GM20431 (cell line): ENCODE measurements around the gene CYP2W1.

ENCODE experiments used
- in situ Hi-C: fragments of 300-500 bp; cut with MseI, MboI; formaldehyde crosslinking; loops from one replicate; pipeline ENCODE4 v1.15.0; 2020; ENCODE audit warnings: low sequenced_read_pairs; ENCODE audit not compliant: unreplicated experiment

CYP2W1 gene

GRCh38 chr7:979151-979550, 3.8 kb upstream of the CYP2W1 start:
- in situ Hi-C loops, result loop anchor here (25.0 kb wide), 1 partner anchor 183 kb away; the partner anchor contains the start of gene ZFAND2A

- in situ Hi-C loops, result loop anchor here (25.0 kb wide), 1 partner anchor 182 kb away; the partner anchor contains the start of gene ZFAND2A
These were observed 3.0 kb upstream of the CYP2W1 start for GRCh38 chr7:979886-980571.

GRCh38 chr7:981793-982510, 1.0 kb upstream of the CYP2W1 start:
- in situ Hi-C loops, result loop anchor here (25.0 kb wide), 1 partner anchor 180 kb away; the partner anchor contains the start of gene ZFAND2A

GRCh38 chr7:982511-983003, 424 bp upstream of the CYP2W1 start:
- in situ Hi-C loops, result loop anchor here (25.0 kb wide), 1 partner anchor 180 kb away; the partner anchor contains the start of gene ZFAND2A

- in situ Hi-C loops, result loop anchor here (25.0 kb wide), 1 partner anchor 179 kb away; the partner anchor contains the start of gene ZFAND2A
These were observed 663 bp downstream of the CYP2W1 start for GRCh38 chr7:983616-984071.

- in situ Hi-C loops, result loop anchor here (25.0 kb wide), 1 partner anchor 178 kb away; the partner anchor contains the start of gene ZFAND2A
These were observed 1.6 kb downstream of the CYP2W1 start for GRCh38 chr7:984361-985126.

GRCh38 chr7:985127-985416, 2.1 kb downstream of the CYP2W1 start:
- in situ Hi-C loops, result loop anchor here (25.0 kb wide), 1 partner anchor 177 kb away; the partner anchor contains the start of gene ZFAND2A

- in situ Hi-C loops, result loop anchor here (25.0 kb wide), 1 partner anchor 176 kb away; the partner anchor contains the start of gene ZFAND2A
These were observed 3.1 kb downstream of the CYP2W1 start for GRCh38 chr7:985915-986741.

- in situ Hi-C loops, result loop anchor here (25.0 kb wide), 1 partner anchor 175 kb away; the partner anchor contains the start of gene ZFAND2A
These were observed 4.1 kb downstream of the CYP2W1 start for GRCh38 chr7:986766-987751.

- in situ Hi-C loops, result loop anchor here (25.0 kb wide), 1 partner anchor 174 kb away; the partner anchor contains the start of gene ZFAND2A
These were observed 4.9 kb downstream of the CYP2W1 start for GRCh38 chr7:987909-988308.

GRCh38 chr7:988426-988911, 5.5 kb downstream of the CYP2W1 start:
- in situ Hi-C loops, result loop anchor here (25.0 kb wide), 1 partner anchor 174 kb away; the partner anchor contains the start of gene ZFAND2A

- in situ Hi-C loops, result loop anchor here (25.0 kb wide), 1 partner anchor 173 kb away; the partner anchor contains the start of gene ZFAND2A
These were observed 6.1 kb downstream of the CYP2W1 start for GRCh38 chr7:988963-989529.

GRCh38 chr7:990352-990932, 7.5 kb downstream of the CYP2W1 start:
- in situ Hi-C loops, result loop anchor here (5.0 to 25.0 kb wide), 2 partner anchors 77 to 172 kb away; partner anchors contain the start of gene ZFAND2A

GRCh38 chr7:990933-991728, 8.2 kb downstream of the CYP2W1 start:
- in situ Hi-C loops, result loop anchor here (5.0 to 25.0 kb wide), 2 partner anchors 76 to 171 kb away; partner anchors contain the start of gene ZFAND2A

GRCh38 chr7:991729-992656, 9.0 kb downstream of the CYP2W1 start:
- in situ Hi-C loops, result loop anchor here (5.0 to 25.0 kb wide), 2 partner anchors 75 to 170 kb away; partner anchors contain the start of gene ZFAND2A
